ENCODE measurements around the gene MACROD2. TPM values are rescaled to one million over a fixed set of nuclear protein-coding genes. Genes with fewer than 3 reads are reported as not detected.

The MACROD2 gene
- total RNA-seq, 1 experiment from 2014 or later: 0.24 TPM

GRCh38 chr20:15848995-15849610, 1853.8 kb downstream of the MACROD2 start:
- DNase-seq (ENCODE audit: low read depth): no peak

DNA sequence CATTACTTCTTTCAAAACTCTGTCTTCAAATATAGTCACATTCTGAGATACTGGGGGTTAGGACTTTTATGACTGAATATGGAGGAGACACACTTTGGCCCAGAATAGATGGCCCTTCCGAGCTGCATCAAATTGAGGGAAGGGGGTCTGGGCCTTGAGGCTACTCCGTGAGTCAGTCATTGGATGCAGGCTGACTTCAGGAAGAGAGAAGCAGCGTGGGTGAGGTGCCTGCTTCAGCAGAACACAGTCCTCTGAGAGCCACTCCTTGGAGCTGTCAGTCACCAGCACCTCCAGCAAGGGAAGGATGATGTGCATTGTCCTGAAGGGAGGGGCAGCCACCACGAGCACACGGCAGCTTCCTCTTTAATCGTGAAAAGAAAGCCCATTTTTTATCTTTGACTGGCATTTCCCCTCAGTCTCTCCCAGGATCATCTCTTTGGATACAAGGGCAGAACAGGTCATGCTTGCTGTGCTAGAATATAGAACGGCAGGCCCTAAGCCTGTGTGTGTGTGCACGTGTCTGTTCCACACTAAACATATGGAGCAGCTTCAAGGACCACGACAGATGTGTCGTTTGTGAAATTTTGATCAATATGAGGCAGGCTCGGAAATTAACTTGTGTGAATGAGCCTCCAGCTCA, 1856.4 kb downstream of the MACROD2 start:
- no peak for DNase-seq (ENCODE audit: low read depth)

DNA sequence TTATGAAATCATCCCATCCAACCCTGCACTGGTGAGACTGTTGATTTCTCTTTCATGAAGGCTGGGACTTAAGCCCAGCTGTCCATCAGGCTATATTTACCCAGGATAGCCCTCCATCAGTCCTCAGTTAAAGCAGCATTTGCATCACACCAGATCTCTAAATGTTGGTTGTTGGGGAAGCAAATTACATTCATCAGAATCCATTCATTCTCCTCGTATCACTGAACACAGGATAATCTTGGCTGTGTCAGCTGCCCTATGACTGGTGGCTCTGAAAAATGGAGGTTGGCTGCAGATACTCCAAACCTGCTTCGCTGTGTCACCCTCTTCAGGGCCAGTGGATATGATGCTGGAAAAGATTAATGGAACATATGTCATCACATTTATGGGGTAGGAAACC, 1859.6 kb downstream of the MACROD2 start:
- no peak for DNase-seq (ENCODE audit: low read depth)

DNA sequence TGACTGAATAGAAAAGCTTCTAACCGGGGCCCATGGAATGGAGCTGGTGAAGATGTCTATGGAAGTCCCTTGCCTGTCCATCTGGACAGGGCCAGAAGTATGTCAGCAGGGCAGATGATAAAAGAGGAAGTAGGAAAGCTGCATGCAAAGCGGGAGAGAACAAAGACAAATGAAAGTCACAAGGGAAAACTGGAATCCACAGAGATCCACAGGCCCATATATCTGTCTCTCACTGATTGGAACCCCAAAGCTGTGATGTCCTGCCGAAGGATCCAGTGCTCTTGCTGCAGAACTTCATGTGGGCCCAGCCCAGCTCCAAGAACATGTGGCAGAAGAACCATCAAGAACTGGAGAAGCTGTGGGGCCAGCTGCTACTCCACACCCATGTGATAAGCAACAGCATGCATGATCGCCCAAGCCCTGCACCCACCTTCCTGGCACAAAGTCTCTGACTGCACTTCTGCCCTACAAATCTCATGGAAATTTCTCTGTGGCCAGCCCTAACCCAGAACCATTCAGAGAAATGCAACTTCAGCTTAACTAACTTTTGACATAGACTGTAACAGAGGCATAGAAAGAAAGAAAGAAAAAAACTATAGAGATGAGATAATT, 1862.0 kb downstream of the MACROD2 start:
- no peak for DNase-seq (ENCODE audit: low read depth)

- no peak for DNase-seq (ENCODE audit: low read depth)
Measured at GRCh38 chr20:15859061-15859460, 1863.7 kb downstream of the MACROD2 start.

DNA sequence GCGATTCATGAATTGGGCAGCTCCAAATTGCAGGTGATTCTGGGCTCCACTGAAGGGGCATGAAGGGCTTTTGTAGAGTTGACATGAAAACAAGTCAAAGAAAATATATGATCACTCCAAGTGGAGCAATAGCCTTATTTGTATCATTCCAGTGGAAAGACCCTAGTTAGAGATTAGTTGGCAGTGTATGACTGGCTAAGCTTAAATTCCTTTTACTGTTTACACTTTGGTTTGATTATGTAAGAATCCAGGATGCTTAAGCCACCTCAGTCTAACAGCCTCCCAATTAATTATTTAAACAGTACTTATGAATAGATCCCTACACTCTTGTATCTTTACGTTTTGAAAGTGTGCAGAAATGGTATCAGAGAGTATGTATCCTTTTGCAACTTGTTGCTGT, 1865.5 kb downstream of the MACROD2 start:
- no peak for DNase-seq (ENCODE audit: low read depth)

- no peak for DNase-seq (ENCODE audit: low read depth)
Measured at GRCh38 chr20:15862178-15862577, 1866.9 kb downstream of the MACROD2 start.

DNA sequence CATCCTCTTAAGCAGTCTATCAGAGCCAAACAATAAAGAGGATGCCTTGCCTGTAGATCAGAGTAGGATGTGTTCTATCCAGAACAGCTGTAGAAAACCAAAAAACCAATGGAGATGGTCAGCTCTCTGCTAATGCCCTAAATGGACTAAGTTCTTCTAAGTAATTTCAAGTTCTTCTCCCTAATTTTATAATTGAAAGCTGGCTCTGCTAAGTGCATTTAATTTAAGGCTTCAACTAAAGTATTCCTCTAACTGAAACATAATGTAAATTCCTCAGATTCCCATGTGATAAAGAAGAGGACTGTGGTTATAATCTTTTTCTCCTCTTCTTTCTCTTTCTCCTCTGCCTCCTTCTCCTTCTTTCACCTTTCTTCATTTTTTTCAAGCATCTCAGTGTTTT, 1868.4 kb downstream of the MACROD2 start:
- DNase-seq (ENCODE audit: low read depth): no peak

- DNase-seq (ENCODE audit: low read depth): no peak
Measured at GRCh38 chr20:15865553-15865952, 1870.2 kb downstream of the MACROD2 start.

- no peak for DNase-seq (ENCODE audit: low read depth)
Measured at GRCh38 chr20:15866916-15867730, 1871.8 kb downstream of the MACROD2 start.

DNA sequence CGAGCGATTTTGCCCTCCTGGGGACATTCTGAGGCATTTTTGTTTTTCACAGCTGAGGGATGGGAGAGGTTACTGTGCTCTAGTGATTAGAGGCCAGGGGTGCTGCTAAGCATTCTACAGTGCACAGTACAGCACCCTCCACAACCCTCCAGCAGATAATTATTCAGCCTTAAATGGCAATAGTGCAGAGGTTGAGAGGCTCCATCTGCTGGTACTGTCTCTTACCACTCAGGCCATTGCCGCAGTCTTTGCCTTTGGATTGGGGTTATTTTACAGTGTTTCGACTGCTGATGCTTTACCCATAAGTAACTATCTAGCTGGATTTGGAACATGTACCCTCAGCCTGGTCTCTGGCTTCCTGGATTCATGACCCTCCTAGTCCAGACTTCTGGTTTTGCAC, 1872.6 kb downstream of the MACROD2 start:
- no peak for DNase-seq (ENCODE audit: low read depth)

DNA sequence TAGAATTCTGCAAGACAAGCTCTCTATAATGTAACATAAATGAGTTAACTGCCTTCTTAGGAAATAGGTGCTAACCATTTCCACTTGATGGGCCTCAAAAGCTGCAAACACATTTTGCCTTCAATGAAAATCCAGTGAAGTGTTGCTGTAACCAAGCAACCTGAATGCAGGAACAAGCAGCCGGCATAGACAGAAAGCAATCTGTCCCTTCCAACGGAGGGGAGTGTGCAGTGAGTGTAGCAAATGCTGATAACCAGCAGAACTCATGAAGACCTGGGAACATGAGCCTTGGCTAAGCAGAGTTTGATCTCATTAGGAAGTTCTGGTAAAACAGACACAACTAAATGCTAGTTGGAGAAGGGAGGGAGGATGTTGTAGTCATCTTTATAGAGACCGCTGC, 1880.1 kb downstream of the MACROD2 start:
- no peak for DNase-seq (ENCODE audit: low read depth)

GRCh38 chr20:15882553-15882952, 1887.2 kb downstream of the MACROD2 start:
- DNase-seq (ENCODE audit: low read depth): peak; percentile 23

- no peak for DNase-seq (ENCODE audit: low read depth)
Measured at GRCh38 chr20:15886250-15886649, 1890.9 kb downstream of the MACROD2 start.

GRCh38 chr20:15887387-15887786, 1892.1 kb downstream of the MACROD2 start:
- no peak for DNase-seq (ENCODE audit: low read depth)

GRCh38 chr20:15889061-15889460, 1893.7 kb downstream of the MACROD2 start:
- DNase-seq (ENCODE audit: low read depth): no peak

DNA sequence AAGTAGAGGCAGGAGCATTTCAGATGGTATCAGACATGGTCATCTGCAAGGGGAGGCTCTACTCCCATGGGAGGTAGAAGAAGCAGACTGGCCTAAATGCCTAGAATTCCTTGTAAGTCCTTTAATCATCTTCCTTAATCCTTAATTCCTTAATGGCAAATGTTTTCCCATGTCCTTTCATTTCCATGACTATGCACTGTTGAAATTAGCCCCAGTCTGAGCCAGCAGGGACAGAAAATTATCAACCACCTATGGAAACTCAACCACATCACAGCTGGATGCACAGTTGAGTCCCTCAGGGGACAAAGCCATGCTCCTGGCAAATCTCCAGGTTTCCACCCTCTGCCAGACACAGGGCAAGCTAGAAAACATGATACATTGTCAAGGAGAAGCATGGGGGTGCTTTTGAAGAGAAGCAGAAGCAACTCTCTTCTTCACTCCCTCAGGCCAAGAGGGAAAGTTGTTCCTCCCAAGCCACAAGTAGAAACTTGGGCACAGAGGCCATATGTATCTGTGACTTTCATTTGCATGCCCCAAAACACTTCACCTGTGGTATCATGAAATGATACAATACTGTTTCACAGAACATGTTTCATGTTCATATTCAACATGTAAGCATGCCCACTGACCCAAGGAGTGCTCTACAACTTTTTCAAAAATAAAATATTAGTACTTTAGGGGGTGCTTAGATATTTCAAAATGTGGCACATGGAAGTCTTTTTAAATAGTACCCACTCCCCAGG, 1894.4 kb downstream of the MACROD2 start:
- peak; percentile 29 for DNase-seq (ENCODE audit: low read depth)

- DNase-seq (ENCODE audit: low read depth): no peak
Measured at GRCh38 chr20:15890407-15890982, 1895.2 kb downstream of the MACROD2 start.

- DNase-seq (ENCODE audit: low read depth): peak; percentile 36
Measured at GRCh38 chr20:15895126-15895525, 1899.8 kb downstream of the MACROD2 start.

- peak; percentile 11 for DNase-seq (ENCODE audit: low read depth)
Measured at GRCh38 chr20:15895560-15896084, 1900.3 kb downstream of the MACROD2 start.

DNA sequence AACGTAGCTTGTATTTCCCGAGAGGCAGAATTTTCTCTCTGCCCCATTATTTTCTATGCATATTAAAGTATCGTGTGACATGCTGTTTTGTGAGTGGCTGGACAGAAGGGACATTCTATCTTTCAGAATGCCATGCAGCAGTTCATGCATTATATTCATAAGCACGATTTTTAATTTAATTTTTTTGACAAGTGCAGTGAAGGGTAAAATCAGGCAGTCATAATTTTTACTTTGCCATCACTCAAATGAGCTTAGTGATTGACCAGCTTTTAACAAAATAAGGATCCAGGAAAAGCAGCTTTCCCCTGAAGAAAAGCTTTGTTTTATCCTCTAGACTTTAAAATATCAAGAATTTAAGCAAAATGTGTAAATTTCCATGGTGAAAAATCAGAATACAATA, 1904.7 kb downstream of the MACROD2 start:
- no peak for DNase-seq (ENCODE audit: low read depth)

All from RPMI7951 (cell line).